HG03457 (cell line): ENCODE data around the gene CNOT3.
"Not testable (repeated sequence)": the region's sequence is repeated elsewhere in the genome, so short reads cannot be mapped to it uniquely, and the experiment has no call there.

ENCODE experiments used
- ATAC-seq: cut with Tn5 transposase; IDR thresholded peaks from one replicate; pipeline ENCODE4 v1.9.1; 2021; ENCODE audit warnings: moderate number of reproducible peaks; ENCODE audit not compliant: unreplicated experiment

CNOT3 gene

DNA sequence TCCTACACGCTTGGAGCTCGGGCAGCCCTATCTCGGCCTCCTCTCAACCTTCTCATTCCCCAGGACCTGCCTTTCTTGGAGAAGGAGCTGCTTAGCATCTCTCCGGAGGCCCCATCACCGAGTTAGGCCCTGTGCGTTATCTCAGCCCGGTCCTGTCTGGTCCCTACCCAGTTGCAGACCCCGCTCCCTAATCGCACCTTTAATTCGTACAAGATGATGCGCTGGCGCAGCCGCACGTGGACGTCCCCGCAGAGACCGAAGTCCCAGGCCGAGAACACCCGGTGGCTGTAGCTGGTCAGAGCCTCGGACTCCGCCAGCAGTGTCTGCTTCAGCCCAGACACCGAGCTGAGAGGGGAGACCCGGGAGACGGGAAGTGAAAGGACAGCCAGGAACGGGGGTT, 27.7 kb downstream of the CNOT3 start:
- ATAC-seq, result no peak

DNA sequence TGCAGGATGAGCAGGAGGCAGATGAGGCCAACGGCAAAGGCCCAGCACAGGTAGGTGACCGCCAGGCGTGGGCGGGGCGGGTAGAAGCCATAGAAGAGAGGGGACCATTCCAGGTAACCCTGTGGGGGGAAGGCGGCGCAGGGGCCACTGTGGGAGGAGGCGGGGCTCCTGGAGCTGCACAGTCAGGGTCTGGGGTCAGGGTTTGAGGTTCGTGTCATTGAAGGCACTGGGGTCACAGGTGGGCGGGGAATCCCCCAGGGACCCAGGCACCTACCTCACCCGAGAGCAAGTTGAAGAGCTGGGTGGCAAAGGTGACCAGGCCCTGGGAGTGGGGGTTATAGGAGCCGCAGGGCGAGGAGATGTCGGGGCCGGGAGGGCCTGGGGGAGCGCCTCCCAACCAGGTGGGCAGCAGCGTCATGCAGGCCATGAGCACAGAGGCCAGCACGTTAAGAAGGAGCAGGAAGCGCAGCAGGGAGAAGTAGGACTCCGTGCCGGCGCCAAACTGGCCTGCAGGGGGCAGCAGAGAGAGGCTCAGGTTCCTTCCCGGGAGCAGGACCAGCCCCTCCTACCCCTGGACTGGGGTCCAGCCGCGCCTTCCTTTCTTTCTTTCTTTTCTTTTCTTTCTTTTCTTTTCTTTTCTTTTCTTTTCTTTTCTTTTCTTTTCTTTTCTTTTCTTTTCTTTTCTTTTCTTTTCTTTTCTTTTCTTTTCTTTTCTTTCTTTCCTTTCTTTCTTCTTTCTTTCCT, 30.8 kb downstream of the CNOT3 start:
- no peak for ATAC-seq

- ATAC-seq, result no peak
These were observed 31.7 kb downstream of the CNOT3 start for GRCh38 chr19:54169149-54169740.

DNA sequence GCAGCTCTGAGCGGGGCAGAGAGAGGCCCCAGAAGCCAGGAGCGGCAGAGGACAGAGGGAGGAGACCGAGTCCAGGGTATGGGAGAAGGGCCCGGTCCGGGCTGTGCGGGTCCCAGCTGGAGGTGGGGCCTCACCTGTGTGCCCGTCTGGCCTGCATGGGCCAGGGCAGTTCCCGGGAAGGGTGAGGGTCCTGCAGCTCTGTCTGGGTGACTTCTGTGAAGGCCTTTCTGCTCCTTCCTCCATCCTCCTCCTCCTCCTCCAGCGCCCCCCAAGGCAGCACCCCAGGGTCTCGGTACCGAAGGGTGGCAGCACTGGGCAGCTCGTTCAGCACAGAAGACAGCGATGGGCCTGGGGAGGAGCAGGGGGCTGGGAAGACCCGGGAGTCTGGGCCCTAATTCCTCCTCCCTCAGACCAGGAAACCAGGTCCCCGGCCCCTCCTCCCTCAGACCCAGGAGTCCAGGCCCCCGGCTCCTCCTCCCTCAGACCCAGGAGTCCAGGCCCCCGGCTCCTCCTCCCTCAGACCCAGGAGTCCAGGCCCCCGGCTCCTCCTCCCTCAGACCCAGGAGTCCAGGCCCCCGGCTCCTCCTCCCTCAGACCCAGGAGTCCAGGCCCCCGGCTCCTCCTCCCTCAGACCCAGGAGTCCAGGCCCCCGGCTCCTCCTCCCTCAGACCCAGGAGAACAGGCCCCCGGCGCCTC, 34.3 kb downstream of the CNOT3 start:
- not testable (repeated sequence) for ATAC-seq

GRCh38 chr19:54172471-54173358, 35.2 kb downstream of the CNOT3 start, which contains the start of gene TMC4:
Gene TMC4 (minus strand): TSS chr19:54173160. CDS start chr19:54173117, 43 bp downstream.
- no peak for ATAC-seq

DNA sequence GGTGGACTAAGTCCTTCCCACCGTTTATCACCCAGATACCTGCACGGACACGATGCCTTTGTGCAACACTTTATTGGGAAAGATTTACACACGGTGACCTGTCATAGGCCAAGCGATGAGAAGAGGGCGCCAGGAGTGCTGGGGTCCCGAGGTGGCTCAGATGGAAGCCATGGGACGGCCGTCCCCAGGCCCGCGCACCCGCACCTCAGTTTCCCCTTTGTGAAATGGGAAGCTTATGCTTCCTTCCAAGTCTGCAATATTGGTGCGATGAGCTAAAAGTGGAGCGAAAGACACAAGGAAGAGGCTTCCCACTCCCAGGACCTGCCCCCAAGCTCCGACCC, 35.8 kb downstream of the CNOT3 start:
- no peak for ATAC-seq

GRCh38 chr19:54173951-54174834, 36.6 kb downstream of the CNOT3 start:
- no peak for ATAC-seq

DNA sequence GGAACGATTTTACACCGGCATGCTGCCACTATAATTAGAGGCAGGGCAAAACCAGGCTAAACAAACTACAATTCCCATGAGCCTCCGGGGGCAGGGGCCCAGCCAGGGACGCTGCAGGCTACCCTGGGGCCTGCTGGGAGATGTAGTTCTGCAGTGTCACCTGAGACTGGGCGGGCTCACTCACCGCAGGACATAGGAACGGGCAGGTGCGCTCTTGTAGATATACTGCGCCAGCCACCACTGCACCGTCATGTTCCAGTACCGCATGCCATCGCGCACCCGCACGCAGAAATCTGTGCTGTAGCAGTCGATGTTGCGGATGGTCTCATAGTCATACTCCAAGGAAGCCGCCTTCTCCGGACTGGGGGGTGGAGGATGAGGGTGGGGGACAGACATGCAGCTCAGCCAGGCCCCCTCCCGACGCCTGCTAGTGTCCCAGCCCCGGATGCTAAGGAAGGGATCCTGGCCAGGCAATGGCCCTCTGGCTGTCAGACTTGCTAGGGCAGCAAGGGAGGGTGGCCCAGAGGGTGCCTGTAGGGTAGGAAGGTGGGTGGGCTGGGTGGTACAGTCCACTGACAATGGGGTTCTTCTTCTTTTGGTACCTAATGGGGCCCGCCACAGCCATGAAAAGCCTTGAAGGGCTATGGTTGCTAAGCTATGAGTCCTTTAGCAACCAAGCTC, 41.2 kb downstream of the CNOT3 start:
- no peak for ATAC-seq

- ATAC-seq, result no peak
These were observed 41.8 kb downstream of the CNOT3 start for GRCh38 chr19:54179262-54179852.

DNA sequence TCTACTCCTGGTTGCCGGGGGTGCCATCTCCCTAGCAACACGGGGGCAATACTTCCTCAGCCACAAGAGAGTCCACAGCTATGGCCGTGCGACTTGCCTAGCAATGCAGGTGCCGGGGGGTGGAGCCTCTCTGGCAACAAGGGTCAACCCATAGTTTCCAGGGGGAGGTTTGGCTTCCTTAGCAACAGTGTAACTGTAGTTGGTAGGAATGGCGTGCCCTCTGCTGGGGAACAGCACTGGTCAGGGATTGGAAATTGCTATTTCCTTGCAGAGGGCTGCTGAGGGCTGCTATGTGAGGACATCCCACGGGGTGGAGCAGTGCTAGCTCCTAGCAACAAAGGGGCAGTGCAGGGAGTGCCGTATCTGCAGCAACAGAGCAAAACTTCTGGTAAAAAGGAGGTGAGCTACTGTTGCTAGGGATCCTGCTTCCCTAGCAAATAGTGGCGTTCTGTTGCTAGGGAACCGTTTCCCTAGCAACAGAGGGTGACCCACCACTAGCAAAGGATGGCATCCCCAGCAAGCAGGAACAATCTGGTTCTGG, 42.4 kb downstream of the CNOT3 start:
- ATAC-seq, result no peak

- no peak for ATAC-seq
These were observed 43.1 kb downstream of the CNOT3 start for GRCh38 chr19:54180691-54181091.

GRCh38 chr19:54181894-54182293, 44.3 kb downstream of the CNOT3 start:
- not testable (repeated sequence) for ATAC-seq

DNA sequence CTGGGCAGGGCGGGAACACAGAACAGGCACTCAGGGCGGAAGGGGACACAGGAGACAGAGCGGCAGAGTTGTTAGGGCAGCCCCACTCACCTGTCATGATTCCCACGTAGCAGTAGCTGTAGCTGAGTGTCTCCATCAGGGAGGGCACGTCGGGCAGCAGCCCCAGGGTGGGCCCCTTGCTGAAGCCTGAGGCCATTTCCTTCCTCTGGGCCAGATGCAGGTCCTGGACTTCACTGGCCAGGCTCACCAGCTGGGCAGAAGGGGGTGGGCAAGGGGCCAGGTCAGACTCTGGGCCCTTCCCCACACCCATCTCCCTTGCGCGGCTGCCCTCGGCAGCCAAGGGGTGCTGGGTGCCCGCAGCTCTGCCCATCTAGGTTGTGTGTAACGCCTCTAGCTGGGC, 45.9 kb downstream of the CNOT3 start:
- ATAC-seq, result no peak

- ATAC-seq, result no peak
These were observed 48.8 kb downstream of the CNOT3 start for GRCh38 chr19:54186351-54186750.

- ATAC-seq, result no peak
These were observed 49.4 kb downstream of the CNOT3 start for GRCh38 chr19:54186934-54187381.

GRCh38 chr19:54188215-54188871, 50.8 kb downstream of the CNOT3 start:
- no peak for ATAC-seq

DNA sequence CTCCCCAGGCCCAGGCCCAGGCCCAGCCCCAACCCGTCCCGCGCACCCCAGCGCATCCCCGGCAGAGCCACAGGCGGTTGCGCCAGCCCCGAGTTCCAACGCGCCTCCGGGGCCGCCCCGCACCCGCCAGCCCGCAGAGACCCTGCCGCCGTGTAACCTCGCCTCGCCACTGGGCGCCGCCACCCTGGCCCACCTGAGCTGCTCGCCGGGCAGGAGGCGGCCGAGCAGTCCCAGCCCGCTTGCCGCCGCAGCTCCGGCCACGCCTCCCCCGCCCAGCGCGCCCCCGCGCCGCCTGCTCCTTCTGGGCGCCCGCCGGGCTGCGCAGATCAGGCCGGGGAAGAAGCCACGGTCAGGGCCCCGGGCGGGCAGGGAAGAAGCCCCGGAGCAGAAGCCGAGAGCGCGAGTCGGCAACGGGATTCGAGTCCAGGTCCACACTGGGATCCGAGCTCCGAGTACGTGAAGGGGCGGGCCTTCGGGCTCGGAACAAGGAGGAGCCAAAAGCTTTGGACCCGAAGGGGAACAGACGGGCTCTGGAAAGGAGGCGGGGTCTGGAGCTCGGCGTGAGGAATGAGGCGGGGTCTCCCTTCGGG, 51.7 kb downstream of the CNOT3 start, which contains the start of gene MBOAT7:
Gene MBOAT7 (minus strand): TSS at position 436 of the 590 bp plus-strand sequence. CDS start 1,072 bp downstream, outside the sequence.
- peak; percentile 31 for ATAC-seq
